ENCODE data around the gene UNK.

DNA sequence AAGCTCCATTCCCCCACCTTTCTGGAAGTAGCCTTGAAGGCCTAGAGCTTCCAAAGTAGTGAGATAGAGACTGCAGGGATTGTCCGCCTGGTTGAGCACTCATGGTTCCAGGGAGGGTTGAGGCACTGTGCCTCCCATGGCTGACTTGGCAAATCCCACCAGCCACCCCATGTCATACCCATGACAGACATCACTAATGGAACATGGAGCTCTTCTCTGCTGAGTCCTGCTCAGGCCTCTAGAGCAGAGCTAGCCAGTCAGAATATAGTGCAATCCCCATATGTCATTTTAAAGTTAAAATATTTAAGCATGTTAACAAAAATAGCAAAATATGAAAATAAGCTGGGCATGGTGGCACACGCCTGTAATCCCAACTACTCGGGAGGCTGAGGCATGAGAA is 30.8 kb downstream of the UNK start:
- TF ChIP-seq, protein P1, sequence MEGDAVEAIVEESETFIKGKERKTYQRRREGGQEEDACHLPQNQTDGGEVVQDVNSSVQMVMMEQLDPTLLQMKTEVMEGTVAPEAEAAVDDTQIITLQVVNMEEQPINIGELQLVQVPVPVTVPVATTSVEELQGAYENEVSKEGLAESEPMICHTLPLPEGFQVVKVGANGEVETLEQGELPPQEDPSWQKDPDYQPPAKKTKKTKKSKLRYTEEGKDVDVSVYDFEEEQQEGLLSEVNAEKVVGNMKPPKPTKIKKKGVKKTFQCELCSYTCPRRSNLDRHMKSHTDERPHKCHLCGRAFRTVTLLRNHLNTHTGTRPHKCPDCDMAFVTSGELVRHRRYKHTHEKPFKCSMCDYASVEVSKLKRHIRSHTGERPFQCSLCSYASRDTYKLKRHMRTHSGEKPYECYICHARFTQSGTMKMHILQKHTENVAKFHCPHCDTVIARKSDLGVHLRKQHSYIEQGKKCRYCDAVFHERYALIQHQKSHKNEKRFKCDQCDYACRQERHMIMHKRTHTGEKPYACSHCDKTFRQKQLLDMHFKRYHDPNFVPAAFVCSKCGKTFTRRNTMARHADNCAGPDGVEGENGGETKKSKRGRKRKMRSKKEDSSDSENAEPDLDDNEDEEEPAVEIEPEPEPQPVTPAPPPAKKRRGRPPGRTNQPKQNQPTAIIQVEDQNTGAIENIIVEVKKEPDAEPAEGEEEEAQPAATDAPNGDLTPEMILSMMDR (conservative IDR thresholded peaks at IDR 0.05 in 1 of 2, IDR thresholded peaks at IDR 0.05 in 1 of 2; ENCODE audit: low read depth in 1 of 2, low read length in 2 of 2), result no peak
- TF ChIP-seq EZH2 (IDR thresholded peaks at IDR 0.05; ENCODE audit: low read length, missing control alignments), result no peak
